ENCODE results near the gene ATP11A.
A peak's percentile ranks its signal among the peaks of the same experiment; 100 is the strongest.

Gene ATP11A

GRCh38 chr13:112726016-112726767, 36.4 kb downstream of the ATP11A start:
- DNase-seq: peak; percentile 47

DNA sequence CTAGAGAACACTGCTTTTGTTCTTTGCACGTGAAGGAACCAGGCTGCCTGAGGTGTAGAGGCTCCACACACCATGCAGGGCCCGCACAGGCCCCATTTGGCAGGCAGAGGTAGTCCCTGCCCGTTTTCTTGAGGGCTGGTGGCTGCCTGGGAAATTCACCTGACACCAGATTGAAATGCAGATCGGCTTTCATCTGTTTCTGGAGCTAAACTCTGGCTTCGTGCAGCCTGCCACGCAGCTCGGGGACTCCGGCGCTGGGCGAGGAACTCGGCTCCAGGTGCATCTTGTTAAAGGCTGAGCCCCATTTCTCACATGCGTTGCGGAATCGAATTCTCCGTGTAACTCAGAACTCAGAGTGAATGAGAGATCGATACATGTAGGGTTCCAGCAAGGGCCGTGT, 37.7 kb downstream of the ATP11A start:
- peak; percentile 41 for DNase-seq

GRCh38 chr13:112728375-112729126, 38.7 kb downstream of the ATP11A start:
- DNase-seq: no peak

- DNase-seq: peak; percentile 48
Measured at GRCh38 chr13:112729408-112729807, 39.6 kb downstream of the ATP11A start.

- peak; percentile 37 for DNase-seq
Measured at GRCh38 chr13:112730157-112730671, 40.4 kb downstream of the ATP11A start.

GRCh38 chr13:112731667-112732616, 42.1 kb downstream of the ATP11A start:
- DNase-seq: peak; percentile 47

- no peak for DNase-seq
Measured at GRCh38 chr13:112732679-112733078, 42.8 kb downstream of the ATP11A start.

DNA sequence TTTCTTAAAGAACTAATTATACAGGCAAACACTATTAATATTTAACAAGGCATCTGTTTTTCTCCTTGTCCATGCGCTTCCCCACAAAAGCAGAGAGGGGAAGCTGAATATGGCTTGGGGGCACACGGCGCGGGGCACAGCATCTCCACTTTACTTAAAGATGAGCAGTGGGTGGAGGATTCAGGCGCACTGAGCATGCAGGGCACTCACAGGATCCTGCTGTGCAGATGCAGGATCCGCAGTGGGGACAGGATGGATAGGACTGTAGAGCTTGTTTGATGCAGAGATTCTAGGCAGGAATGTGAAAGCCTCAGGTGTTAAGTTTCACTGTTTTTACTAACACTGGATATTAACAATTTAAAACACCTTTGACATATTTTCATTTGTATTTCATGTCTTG, 43.3 kb downstream of the ATP11A start:
- peak; percentile 57 for DNase-seq

GRCh38 chr13:112733661-112734379, 44.0 kb downstream of the ATP11A start:
- peak; percentile 75 for DNase-seq

GRCh38 chr13:112734696-112735547, 45.1 kb downstream of the ATP11A start:
- DNase-seq: peak; percentile 47

DNA sequence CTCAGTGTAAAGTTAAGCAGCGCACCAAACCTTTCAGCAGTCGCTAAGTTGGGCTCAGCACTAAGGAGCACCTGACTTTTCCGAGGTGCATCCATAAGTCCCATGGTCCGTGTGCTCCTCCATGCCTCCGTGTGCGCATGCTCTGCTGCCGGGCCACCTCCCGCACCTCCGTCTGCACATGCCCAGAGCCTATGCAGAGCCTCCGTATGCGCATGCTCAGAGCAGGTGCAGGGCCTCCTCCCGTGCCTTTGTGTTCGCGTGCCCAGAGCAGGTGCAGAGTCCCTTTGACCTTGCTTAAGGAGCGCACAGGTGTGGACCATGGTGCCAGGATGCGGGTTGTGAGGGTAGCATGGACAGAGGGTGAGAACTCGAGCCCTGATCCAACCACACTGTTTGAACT, 46.0 kb downstream of the ATP11A start:
- DNase-seq: no peak

- no peak for DNase-seq
Measured at GRCh38 chr13:112737294-112737693, 47.5 kb downstream of the ATP11A start.

DNA sequence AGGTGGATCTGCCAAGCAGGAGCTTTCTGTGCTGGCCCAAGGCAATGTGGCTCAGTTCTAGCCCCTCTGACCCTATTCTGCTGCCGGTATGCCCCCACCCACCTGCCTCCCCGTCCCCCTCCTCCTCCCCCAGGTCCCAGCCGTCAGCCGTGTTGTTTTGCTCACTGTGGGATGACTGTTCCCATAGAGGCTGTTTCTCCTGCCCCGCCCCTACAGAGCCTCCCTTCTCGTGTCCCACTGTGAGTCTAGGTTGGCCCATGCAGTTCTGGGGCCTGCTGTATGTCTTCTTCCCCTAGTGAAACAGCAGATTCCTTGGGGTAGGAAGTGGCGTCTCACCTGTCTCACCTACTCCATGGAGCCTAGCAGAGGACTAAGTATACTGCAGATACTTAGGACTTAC, 48.8 kb downstream of the ATP11A start:
- peak; percentile 51 for DNase-seq

DNA sequence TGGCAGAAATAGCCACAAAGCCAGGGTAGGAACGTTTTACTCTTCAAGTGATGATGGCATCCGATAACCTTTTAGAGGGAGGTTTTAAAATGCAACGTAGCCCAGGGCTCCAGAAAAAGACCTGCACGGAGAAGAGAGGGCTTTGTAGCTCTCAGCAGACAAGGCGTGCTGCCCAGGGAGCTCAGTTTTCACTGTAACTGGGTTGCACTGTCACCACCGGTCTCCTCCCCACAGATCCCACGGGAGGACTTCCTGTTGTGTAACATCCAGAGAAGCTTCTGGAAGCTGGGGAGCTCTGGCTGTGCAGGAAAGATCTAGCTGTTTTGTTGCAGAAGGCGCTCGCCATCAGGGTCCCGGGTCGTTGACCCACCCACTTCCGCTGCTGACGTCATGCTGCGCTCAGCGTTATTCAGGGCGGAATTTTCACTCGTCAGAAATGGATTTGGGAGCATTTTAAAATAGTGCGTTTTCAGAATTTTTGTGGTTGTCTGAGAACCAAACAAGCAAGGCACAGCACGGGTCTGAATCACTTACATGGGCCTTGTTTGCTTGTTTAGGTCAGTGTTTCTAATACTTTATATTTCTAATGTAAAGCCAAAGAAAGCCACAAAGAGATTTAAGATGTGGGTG, 50.8 kb downstream of the ATP11A start:
- DNase-seq: peak; percentile 79

DNA sequence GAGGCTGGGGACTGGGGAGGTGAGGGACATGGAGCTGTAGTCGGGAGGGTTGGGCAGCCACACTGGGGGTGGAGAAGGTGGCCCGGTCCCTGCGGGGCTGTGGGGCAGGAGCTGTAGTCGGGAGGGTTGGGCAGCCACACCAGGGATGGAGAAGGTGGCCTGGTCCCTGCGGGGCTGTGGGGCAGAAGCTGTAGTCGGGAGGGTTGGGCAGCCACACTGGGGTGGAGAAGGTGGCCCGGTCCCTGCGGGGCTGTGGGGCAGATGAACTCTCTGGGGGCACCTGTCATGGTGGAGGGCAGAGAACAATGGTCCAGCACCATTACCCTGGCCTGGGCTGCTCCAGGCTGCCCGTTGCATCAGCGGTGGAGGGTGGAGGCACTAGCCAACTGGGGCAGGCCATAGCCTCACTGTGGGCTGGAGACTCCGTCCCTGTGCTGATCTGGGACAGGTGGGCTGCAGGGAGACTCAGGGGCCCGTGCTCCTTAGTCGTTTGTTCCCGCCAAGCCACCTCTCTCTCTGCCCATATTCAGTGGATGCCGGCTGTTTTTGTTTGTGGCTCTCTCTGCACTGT, 51.4 kb downstream of the ATP11A start:
- peak; percentile 48 for DNase-seq

GRCh38 chr13:112741835-112742570, 52.2 kb downstream of the ATP11A start:
- no peak for DNase-seq

DNA sequence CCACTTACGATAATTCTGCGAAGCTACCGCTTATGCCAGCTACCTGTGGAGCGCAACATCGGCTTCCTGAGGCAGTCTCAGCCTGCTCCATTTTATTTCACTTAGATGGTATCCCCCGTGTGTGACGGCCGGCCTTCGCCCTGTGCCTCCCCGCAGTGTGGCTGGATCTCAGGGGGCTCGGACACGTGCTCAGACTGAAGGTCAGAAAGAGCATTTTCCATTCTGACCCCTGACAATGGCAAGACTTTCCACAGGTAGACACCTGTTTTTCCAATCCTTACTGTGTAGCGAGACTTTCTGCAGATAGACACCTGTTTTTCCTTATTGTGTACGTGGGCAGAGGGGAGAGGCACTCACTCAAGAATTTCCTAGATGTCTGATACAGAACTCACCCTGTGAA, 52.7 kb downstream of the ATP11A start:
- DNase-seq: no peak

- DNase-seq: no peak
Measured at GRCh38 chr13:112743451-112744167, 53.8 kb downstream of the ATP11A start.

Data from islet precursor cell (in vitro differentiated cells).